IMR-90 (cell line): ENCODE measurements around the gene ZNF217. TPM values are rescaled to one million over a fixed set of nuclear protein-coding genes. Genes with fewer than 3 reads are reported as not detected.

Experiments
- ATAC-seq: fragments of 200-7000 bp; cut with Tn5 transposase; 2 replicates; pipeline ENCODE4 v1.9.1; 2020; ENCODE audit warnings: low read depth, mild to moderate bottlenecking, moderate library complexity
- BruUV-seq: library from RNA; stranded (reverse); fragments of 400-500 nt; replicated peaks from 2 replicates; lab custom pipeline; 2021; lab: Mats Ljungman, UMichigan
- CTCF ChIA-PET: fragments of 300-600 bp; formaldehyde crosslinking; extraction: SDS; loops from one replicate; lab custom pipeline; 2021; ENCODE audit warnings: antibody characterized with exemption; lab: Yijun Ruan, JAX
- POLR2A ChIA-PET: fragments of 300-600 bp; sonication (Branson Sonifier 250); formaldehyde crosslinking; loops from one replicate; lab custom pipeline; 2022; ENCODE audit warnings: antibody characterized with exemption; ENCODE audit not compliant: unreplicated experiment; lab: Charles Lee
- DNase-seq: peaks from one replicate; pipeline ENCODE4 v3.0.0; 2013
- H2AFZ ChIP-seq: replicated peaks from 2 replicates; pipeline ENCODE3; 2013; ENCODE audit warnings: low read length, mild to moderate bottlenecking; ENCODE audit not compliant: poor library complexity
- H2AK5ac ChIP-seq: 2 replicates; pipeline ENCODE4 v1.6.1; 2013; ENCODE audit warnings: low read depth, low read length, inconsistent platforms
- H2AK9ac ChIP-seq: replicated peaks from 2 replicates; pipeline ENCODE3; 2013; ENCODE audit warnings: mild to moderate bottlenecking, low read depth, low read length, moderate library complexity; ENCODE audit not compliant: poor library complexity
- H2BK120ac ChIP-seq: 2 replicates; pipeline ENCODE4 v1.6.1; 2013; ENCODE audit warnings: low read depth, low read length, inconsistent platforms
- H2BK15ac ChIP-seq: 3 replicates; pipeline ENCODE4 v1.6.1; 2013; ENCODE audit warnings: low read depth, low read length, inconsistent platforms
- H2BK20ac ChIP-seq: 2 replicates; pipeline ENCODE4 v1.6.1; 2013; ENCODE audit warnings: low read depth, mild to moderate bottlenecking, inconsistent platforms, low read length, moderate library complexity
- H2BK5ac ChIP-seq: 2 replicates; pipeline ENCODE4 v1.6.1; 2013; ENCODE audit warnings: mild to moderate bottlenecking, low read depth, low read length, inconsistent platforms; ENCODE audit not compliant: poor library complexity, severe bottlenecking
- H3K14ac ChIP-seq: replicated peaks from 2 replicates; pipeline ENCODE4 v1.6.1; 2013; ENCODE audit warnings: low read depth, low read length, inconsistent platforms
- H3K18ac ChIP-seq: 2 replicates; pipeline ENCODE4 v1.6.1; 2013; ENCODE audit warnings: low read depth, low read length, control low read depth
- H3K23ac ChIP-seq: 2 replicates; pipeline ENCODE4 v1.6.1; 2013; ENCODE audit warnings: low read depth, low read length, inconsistent platforms
- H3K27ac ChIP-seq: 2 replicates; pipeline ENCODE4 v1.5.1; 2013; ENCODE audit warnings: mild to moderate bottlenecking, control low read depth, low read length; ENCODE audit not compliant: insufficient read depth
- H3K27me3 ChIP-seq: 2 replicates; pipeline ENCODE4 v1.6.1; 2013; ENCODE audit warnings: low read length; ENCODE audit not compliant: control insufficient read depth, insufficient read depth
- H3K36me3 ChIP-seq: 2 replicates; pipeline ENCODE4 v1.6.1; 2013; ENCODE audit warnings: low read length, mixed read lengths; ENCODE audit not compliant: control insufficient read depth, insufficient read depth
- H3K4ac ChIP-seq: 2 replicates; pipeline ENCODE4 v1.6.1; 2013; ENCODE audit warnings: low read depth, low read length, inconsistent platforms
- H3K4me1 ChIP-seq: 2 replicates; pipeline ENCODE4 v1.6.1; 2013; ENCODE audit warnings: low read length, mixed read lengths; ENCODE audit not compliant: control insufficient read depth, insufficient read depth
- H3K4me2 ChIP-seq: 2 replicates; pipeline ENCODE4 v1.6.1; 2013; ENCODE audit warnings: low read depth, mild to moderate bottlenecking, control low read depth, low read length, moderate library complexity
- H3K4me3 ChIP-seq: 2 replicates; pipeline ENCODE4 v1.5.1; 2013; ENCODE audit warnings: low read depth, mild to moderate bottlenecking, control low read depth, low read length, moderate library complexity; ENCODE audit not compliant: insufficient read depth
- H3K56ac ChIP-seq: 2 replicates; pipeline ENCODE4 v1.6.1; 2013; ENCODE audit warnings: low read length, inconsistent platforms; ENCODE audit not compliant: insufficient read depth; ENCODE audit errors: extremely low read depth
- H3K79me1 ChIP-seq, 2 experiments: 2 replicates each; pipeline ENCODE4 v1.6.1; 2013; ENCODE audit warnings: low read length in 2 of 2, inconsistent platforms in 1 of 2, low read depth in 1 of 2
- H3K9ac ChIP-seq: 2 replicates; pipeline ENCODE4 v1.6.1; 2013; ENCODE audit warnings: low read depth, low read length, control low read depth
- H3K9me1 ChIP-seq: 2 replicates; pipeline ENCODE4 v1.6.1; 2013; ENCODE audit warnings: low read length, inconsistent platforms; ENCODE audit not compliant: insufficient read depth
- H3K9me3 ChIP-seq: 2 replicates; pipeline ENCODE4 v1.6.1; 2013; ENCODE audit warnings: low read length; ENCODE audit not compliant: control insufficient read depth, insufficient read depth
- H4K20me1 ChIP-seq: 2 replicates; pipeline ENCODE4 v1.6.1; 2013; ENCODE audit warnings: low read length, inconsistent platforms; ENCODE audit not compliant: insufficient read depth
- H4K5ac ChIP-seq: 2 replicates; pipeline ENCODE4 v1.6.1; 2013; ENCODE audit warnings: mild to moderate bottlenecking, low read depth, low read length, control low read depth
- H4K8ac ChIP-seq, 2 experiments: 2 replicates each; pipeline ENCODE4 v1.6.1; 2013; ENCODE audit warnings: low read depth in 2 of 2, low read length in 2 of 2, control low read depth in 1 of 2, inconsistent platforms in 1 of 2
- H4K91ac ChIP-seq: 2 replicates; pipeline ENCODE4 v1.6.1; 2013; ENCODE audit warnings: low read depth, low read length, inconsistent platforms; ENCODE audit not compliant: insufficient read depth
- BHLHE40 ChIP-seq: fragments of 150-350 bp; IDR thresholded peaks from 2 replicates; pipeline ENCODE4 v1.6.1; 2016; ENCODE audit warnings: mild to moderate bottlenecking, low read depth, low read length
- CEBPB ChIP-seq: IDR thresholded peaks from 2 replicates; pipeline ENCODE4 v1.6.1; 2012; ENCODE audit warnings: low read depth, low read length, improper control_type of control experiment
- CTCF ChIP-seq: conservative IDR thresholded peaks from 2 replicates; pipeline ENCODE4 v1.5.1; 2012; ENCODE audit warnings: mild to moderate bottlenecking, low read depth, low read length, improper control_type of control experiment
- FOS ChIP-seq: fragments of 150-350 bp; IDR thresholded peaks from 2 replicates; pipeline ENCODE4 v1.6.1; 2016; ENCODE audit warnings: low read depth, low read length
- MAFK ChIP-seq: IDR thresholded peaks from 2 replicates; pipeline ENCODE4 v1.6.1; 2012; ENCODE audit warnings: low read depth, low read length, improper control_type of control experiment
- MAZ ChIP-seq: IDR thresholded peaks from 2 replicates; pipeline ENCODE4 v1.6.1; 2012; ENCODE audit warnings: low read depth, mild to moderate bottlenecking, low read length, improper control_type of control experiment, moderate library complexity, borderline replicate concordance
- MXI1 ChIP-seq: IDR thresholded peaks from 2 replicates; pipeline ENCODE4 v1.6.1; 2012; ENCODE audit warnings: low read depth, mild to moderate bottlenecking, low read length, moderate library complexity, borderline replicate concordance
- NFE2L2 ChIP-seq: fragments of 150-350 bp; IDR thresholded peaks from 2 replicates; pipeline ENCODE4 v1.6.1; 2016; ENCODE audit warnings: low read depth, mild to moderate bottlenecking, low read length
- RAD21 ChIP-seq: IDR thresholded peaks from 2 replicates; pipeline ENCODE4 v1.6.1; 2012; ENCODE audit warnings: low read length, improper control_type of control experiment
- RCOR1 ChIP-seq: IDR thresholded peaks from 2 replicates; pipeline ENCODE4 v1.6.1; 2012; ENCODE audit warnings: mild to moderate bottlenecking, low read length, improper control_type of control experiment; ENCODE audit not compliant: insufficient replicate concordance
- RFX5 ChIP-seq: IDR thresholded peaks from 2 replicates; pipeline ENCODE4 v1.8.0; 2012; ENCODE audit warnings: low read depth, mild to moderate bottlenecking, low read length, moderate library complexity
- SMC3 ChIP-seq: fragments of 150-350 bp; IDR thresholded peaks from 2 replicates; pipeline ENCODE4 v1.6.1; 2016; ENCODE audit warnings: low read depth, mild to moderate bottlenecking, antibody characterized with exemption, low read length, moderate library complexity
- USF2 ChIP-seq: fragments of 150-350 bp; IDR thresholded peaks from 2 replicates; pipeline ENCODE4 v1.6.1; 2017; ENCODE audit warnings: mild to moderate bottlenecking, antibody characterized with exemption, low read length, low read depth
- WGBS, 2 experiments: methylation state at CpG; one replicate each; pipeline versions ENCODE4 v1.1.5 to v1.1.7; 2013; ENCODE audit warnings: missing lambda C conversion rate in 2 of 2; ENCODE audit not compliant: insufficient read length in 1 of 2; ENCODE audit errors: extremely low coverage in 2 of 2; 5-methylcytosine and 5-hydroxymethylcytosine counted together
- dilution Hi-C: fragments of 300-500 bp; cut with HindIII; formaldehyde crosslinking; loops from one replicate; pipeline ENCODE4 v1.14.3; 2018; ENCODE audit warnings: low sequenced_read_pairs; ENCODE audit not compliant: unreplicated experiment
- in situ Hi-C: fragments of 300-500 bp; cut with MboI; formaldehyde crosslinking; loops from 3 replicates; pipeline ENCODE4 v1.14.3; 2019; ENCODE audit warnings: low sequenced_read_pairs, inconsistent platforms, mixed read lengths
- intact Hi-C: fragments of 100-400 bp; cut with micrococcal nuclease; formaldehyde crosslinking; loops from 2 replicates; pipeline ENCODE4 v1.10.0; 2022
- polyA plus RNA-seq, 3 experiments: library from polyadenylated mRNA; depleted of rRNA; stranded (reverse); fragments of >200 nt; gene quantifications; 2 replicates each; pipeline ENCODE4 v1.2.3, GENCODE V29; 2012; ENCODE audit warnings: low replicate concordance in 1 of 3
- total RNA-seq: library from RNA; depleted of rRNA; stranded (reverse); fragments of >200 nt; gene quantifications from 2 replicates; pipeline ENCODE4 v1.2.3, GENCODE V29; 2012
- TF ChIP-seq, protein P1 (sequence below): fragments of 150-350 bp; IDR thresholded peaks from 2 replicates; pipeline ENCODE4 v1.6.1; 2016; ENCODE audit warnings: low read depth, mild to moderate bottlenecking, low read length, moderate library complexity, borderline replicate concordance

ZNF217 gene
- total and polyA plus RNA-seq, 2 of the 4 experiments (the other 2 are of a cell fraction): 9.1 to 27.8 TPM

DNA sequence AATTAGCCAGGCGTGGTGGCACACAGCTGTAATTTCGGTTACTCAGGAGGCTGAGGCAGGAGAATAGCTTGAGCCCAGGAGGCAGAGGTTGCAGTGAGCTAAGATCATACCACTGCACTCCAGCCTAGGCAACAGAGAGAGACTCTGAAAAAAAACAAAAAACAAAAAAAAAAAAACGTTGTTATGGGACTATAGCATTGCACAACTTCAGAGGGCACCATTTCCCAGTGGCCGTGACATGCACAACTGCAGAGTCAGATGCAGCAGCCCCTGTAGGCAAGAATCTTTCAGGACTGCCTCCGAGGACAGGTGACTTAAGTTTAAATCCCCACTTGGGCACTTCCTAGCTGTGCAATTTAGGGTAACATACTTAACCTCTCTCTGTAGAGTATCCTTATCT lies 64.0 kb downstream of the ZNF217 start:
- H3K4me2 ChIP-seq: no peak overlapping the region
- no peak overlapping the region for H2AK5ac ChIP-seq
- no peak overlapping the region for H3K4ac ChIP-seq
- H3K14ac ChIP-seq: no peak overlapping the region
- H4K8ac ChIP-seq: no peak overlapping the region
- intact Hi-C loops: no loop called here
- no peak overlapping the region for H3K4me3 ChIP-seq
- H3K79me1 ChIP-seq: no peaks in the 10 kb centered on the region
- H3K27ac ChIP-seq: no peak overlapping the region
- H3K27me3 ChIP-seq: no peaks in the 10 kb centered on the region; the same call in 1 of the 2 replicates
- no peaks in the 10 kb centered on the region for H3K9me1 ChIP-seq
- H3K36me3 ChIP-seq: no peaks in the 10 kb centered on the region
- BruUV-seq: no TSS peak
- H2BK120ac ChIP-seq: no peak overlapping the region
- dilution Hi-C loops: no loop called here
- ATAC-seq (no peak), DNase-seq (no peak)
- no peak overlapping the region for H2BK5ac ChIP-seq
- H3K9ac ChIP-seq: no peak overlapping the region
- no peaks in the 10 kb centered on the region for H4K20me1 ChIP-seq
- ChIA-PET POLR2A (no interaction called here), CTCF (no interaction called here)
- in situ Hi-C loops: no loop called here
- no peaks in the 10 kb centered on the region for H3K9me3 ChIP-seq
- no peaks in the 10 kb centered on the region for H3K4me1 ChIP-seq
- H3K23ac ChIP-seq: no peak overlapping the region
- H4K91ac ChIP-seq: no peak overlapping the region
- no peak overlapping the region for H3K56ac ChIP-seq
- no peak overlapping the region for H2AFZ ChIP-seq
- WGBS, 2 experiments: no CpG with 5 or more reads among the region's 5 CpGs
- H2AK9ac ChIP-seq: no peak overlapping the region
- TF ChIP-seq, protein P1, sequence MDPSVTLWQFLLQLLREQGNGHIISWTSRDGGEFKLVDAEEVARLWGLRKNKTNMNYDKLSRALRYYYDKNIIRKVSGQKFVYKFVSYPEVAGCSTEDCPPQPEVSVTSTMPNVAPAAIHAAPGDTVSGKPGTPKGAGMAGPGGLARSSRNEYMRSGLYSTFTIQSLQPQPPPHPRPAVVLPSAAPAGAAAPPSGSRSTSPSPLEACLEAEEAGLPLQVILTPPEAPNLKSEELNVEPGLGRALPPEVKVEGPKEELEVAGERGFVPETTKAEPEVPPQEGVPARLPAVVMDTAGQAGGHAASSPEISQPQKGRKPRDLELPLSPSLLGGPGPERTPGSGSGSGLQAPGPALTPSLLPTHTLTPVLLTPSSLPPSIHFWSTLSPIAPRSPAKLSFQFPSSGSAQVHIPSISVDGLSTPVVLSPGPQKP: no peak
- TF ChIP-seq RCOR1: no peak
- TF ChIP-seq NFE2L2: no peak
- TF ChIP-seq MXI1: no peak
- TF ChIP-seq USF2: no peak
- no peak for TF ChIP-seq FOS
- TF ChIP-seq CTCF: no peak
- TF ChIP-seq MAZ: no peak
- no peak for TF ChIP-seq SMC3
- no peak for TF ChIP-seq RFX5
- no peak for TF ChIP-seq MAFK
- no peak for TF ChIP-seq BHLHE40
- no peak for TF ChIP-seq CEBPB
- TF ChIP-seq RAD21: no peak
- H2BK15ac ChIP-seq: no peak overlapping the region
- H3K18ac ChIP-seq: no peak overlapping the region
- no peak overlapping the region for H2BK20ac ChIP-seq
- no peak overlapping the region for H4K5ac ChIP-seq
